HepG2 (cell line): ENCODE measurements around the gene AFF4. TPM values are rescaled to one million over a fixed set of nuclear protein-coding genes. Genes with fewer than 3 reads are reported as not detected.
A peak's percentile ranks its signal among the peaks of the same experiment; 100 is the strongest.

Experiments used
- ARNT ChIP-seq: fragments of 450-650 bp; IDR thresholded peaks from 2 replicates; pipeline ENCODE4 v1.6.1; 2017
- CCDC6 ChIP-seq: sonication (generic); formaldehyde crosslinking; IDR thresholded peaks from 2 replicates; pipeline ENCODE4 v1.8.1; 2022; ENCODE audit warnings: mild to moderate bottlenecking, missing genetic modification reagents, moderate library complexity
- DMAP1 ChIP-seq: IDR thresholded peaks from 2 replicates; pipeline ENCODE4 v1.6.1; 2016
- DR1 ChIP-seq: sonication (generic); formaldehyde crosslinking; IDR thresholded peaks from 2 replicates; pipeline ENCODE4 v1.8.0; 2021; ENCODE audit warnings: mild to moderate bottlenecking, missing genetic modification reagents, inconsistent platforms
- IRX3 ChIP-seq: sonication (generic); formaldehyde crosslinking; IDR thresholded peaks from 2 replicates; pipeline ENCODE4 v1.8.1; 2023; ENCODE audit warnings: mild to moderate bottlenecking, low read depth, missing genetic modification reagents, borderline replicate concordance
- MIER3 ChIP-seq: IDR thresholded peaks from 2 replicates; pipeline ENCODE4 v1.6.1; 2016; ENCODE audit warnings: missing compliant biosample characterization, borderline replicate concordance
- MTF2 ChIP-seq: sonication (generic); formaldehyde crosslinking; IDR thresholded peaks from 2 replicates; pipeline ENCODE4 v1.5.0; 2020; ENCODE audit warnings: missing genetic modification reagents, borderline replicate concordance
- PHF21A ChIP-seq: sonication (generic); formaldehyde crosslinking; IDR thresholded peaks from 2 replicates; pipeline ENCODE4 v1.5.0; 2020; ENCODE audit warnings: mild to moderate bottlenecking, missing genetic modification reagents
- PHF5A ChIP-seq: IDR thresholded peaks from one replicate; pipeline ENCODE4 v1.6.1; 2018; ENCODE audit warnings: low read depth, missing genetic modification reagents; ENCODE audit not compliant: unreplicated experiment
- SAP130 ChIP-seq: IDR thresholded peaks from 2 replicates; pipeline ENCODE4 v1.6.1; 2016; ENCODE audit warnings: low read depth
- SRY ChIP-seq: sonication (generic); formaldehyde crosslinking; IDR thresholded peaks from 2 replicates; pipeline ENCODE4 v1.8.0; 2022; ENCODE audit warnings: mild to moderate bottlenecking, missing genetic modification reagents
- ZFP36 ChIP-seq: fragments of 150-350 bp; IDR thresholded peaks from 2 replicates; pipeline ENCODE4 v1.6.1; 2018; ENCODE audit warnings: borderline replicate concordance, low read length, low read depth; ENCODE audit not compliant: partially characterized antibody
- ZIK1 ChIP-seq: sonication (generic); formaldehyde crosslinking; IDR thresholded peaks from 2 replicates; pipeline ENCODE4 v1.5.0; 2020; ENCODE audit warnings: mild to moderate bottlenecking, low read depth, missing genetic modification reagents, borderline replicate concordance
- ZNF180 ChIP-seq: sonication (generic); formaldehyde crosslinking; IDR thresholded peaks from 2 replicates; pipeline ENCODE4 v1.4.0; 2020; ENCODE audit warnings: low read depth, missing genetic modification reagents, borderline replicate concordance
- ZNF333 ChIP-seq: sonication (generic); formaldehyde crosslinking; IDR thresholded peaks from 2 replicates; pipeline ENCODE4 v1.4.0; 2020; ENCODE audit warnings: mild to moderate bottlenecking, missing genetic modification reagents, borderline replicate concordance
- ZNF44 ChIP-seq: sonication (generic); formaldehyde crosslinking; IDR thresholded peaks from 2 replicates; pipeline ENCODE4 v1.5.1; 2020; ENCODE audit warnings: mild to moderate bottlenecking, missing genetic modification reagents
- ZNF550 ChIP-seq: sonication (generic); formaldehyde crosslinking; IDR thresholded peaks from 2 replicates; pipeline ENCODE4 v1.4.0; 2020; ENCODE audit warnings: mild to moderate bottlenecking, missing genetic modification reagents, borderline replicate concordance
- ZNF605 ChIP-seq: sonication (generic); formaldehyde crosslinking; IDR thresholded peaks from 2 replicates; pipeline ENCODE4 v1.8.0; 2022; ENCODE audit warnings: mild to moderate bottlenecking, missing genetic modification reagents
- ZNF670 ChIP-seq: sonication (generic); formaldehyde crosslinking; IDR thresholded peaks from 2 replicates; pipeline ENCODE4 v1.8.0; 2022; ENCODE audit warnings: mild to moderate bottlenecking, missing genetic modification reagents, borderline replicate concordance
- ZNF709 ChIP-seq: sonication (generic); formaldehyde crosslinking; IDR thresholded peaks from 2 replicates; pipeline ENCODE4 v1.5.0; 2020; ENCODE audit warnings: mild to moderate bottlenecking, missing genetic modification reagents
- ZNF776 ChIP-seq: sonication (generic); formaldehyde crosslinking; IDR thresholded peaks from 2 replicates; pipeline ENCODE4 v1.4.0; 2020; ENCODE audit warnings: mild to moderate bottlenecking, missing genetic modification reagents
- ZNF788 ChIP-seq: sonication (generic); formaldehyde crosslinking; IDR thresholded peaks from 2 replicates; pipeline ENCODE4 v1.5.0; 2020; ENCODE audit warnings: mild to moderate bottlenecking, missing genetic modification reagents, borderline replicate concordance
- ZNF83 ChIP-seq: sonication (generic); formaldehyde crosslinking; IDR thresholded peaks from 2 replicates; pipeline ENCODE4 v1.4.0; 2020; ENCODE audit warnings: missing genetic modification reagents, mild to moderate bottlenecking, borderline replicate concordance
- polyA plus RNA-seq, 8 experiments: library from polyadenylated mRNA; depleted of rRNA in 3 of 8; stranded (reverse) in 7 of 8; unstranded in 1 of 8; fragments of >200 nt; fragmentation: Illumina TruSeq in 4 of 8; extraction: Trizol in 4 of 8; gene quantifications; 2 replicates each; pipeline versions ENCODE4 v1.2.1 to v1.2.3, GENCODE V29; 2011 to 2016; ENCODE audit warnings: low read depth in 4 of 8, missing spikeins in 1 of 8, mixed read lengths in 1 of 8; ENCODE audit not compliant: insufficient read depth in 1 of 8
- total RNA-seq, 5 experiments: library from RNA; depleted of rRNA; stranded (reverse); fragments of >200 nt; fragmentation: Illumina TruSeq; extraction: Trizol; gene quantifications; 2 replicates each; pipeline ENCODE4 v1.2.3, GENCODE V29; 2016; ENCODE audit warnings: low read depth in 1 of 5
- TF ChIP-seq, protein P1 (sequence below): sonication (generic); formaldehyde crosslinking; IDR thresholded peaks from 2 replicates; pipeline ENCODE4 v1.5.1; 2020; ENCODE audit warnings: missing genetic modification reagents, mild to moderate bottlenecking, borderline replicate concordance
- TF ChIP-seq, protein P2 (sequence below): sonication (generic); formaldehyde crosslinking; IDR thresholded peaks from 2 replicates; pipeline ENCODE4 v1.4.0; 2020; ENCODE audit warnings: missing genetic modification reagents
- TF ChIP-seq, protein P3 (sequence below): IDR thresholded peaks from 2 replicates; pipeline ENCODE4 v1.6.1; 2018; ENCODE audit warnings: missing genetic modification reagents, mild to moderate bottlenecking, missing compliant biosample characterization

Gene AFF4
- total and polyA plus RNA-seq, 2 of the 13 experiments (the other 11 are each of a cell fraction or from before 2014, with no cell fraction given): 22.1 to 25.5 TPM

DNA sequence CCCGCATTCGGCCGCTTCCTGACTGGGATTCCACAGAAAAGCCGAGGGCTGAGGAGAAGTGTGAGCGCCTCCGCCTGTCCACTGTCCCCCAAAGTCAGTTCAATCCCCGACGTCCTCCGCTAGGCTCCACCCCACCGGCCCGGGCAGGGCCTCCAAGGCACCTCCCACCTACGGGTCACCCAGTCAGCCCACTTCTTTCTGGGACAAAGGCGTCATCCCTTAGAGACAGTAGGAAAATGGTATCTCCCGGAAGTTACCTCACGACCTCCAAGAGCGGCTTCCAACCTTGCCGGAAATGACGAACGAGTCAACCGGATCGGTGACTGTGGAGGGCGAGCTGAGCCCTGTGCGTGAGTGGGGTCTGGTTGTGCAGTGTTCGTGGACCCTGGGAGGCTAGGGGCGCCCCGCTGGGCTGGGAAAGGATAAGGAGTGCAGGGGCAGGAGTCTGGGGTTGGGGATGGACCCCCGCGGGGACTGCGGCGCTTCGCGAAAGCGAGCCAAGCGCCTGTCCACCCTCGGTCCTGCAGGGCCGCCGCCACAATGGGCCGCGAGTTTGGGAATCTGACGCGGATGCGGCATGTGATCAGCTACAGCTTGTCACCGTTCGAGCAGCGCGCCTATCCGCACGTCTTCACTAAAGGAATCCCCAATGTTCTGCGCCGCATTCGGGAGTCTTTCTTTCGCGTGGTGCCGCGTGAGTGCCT, 96.9 kb downstream of the AFF4 start, which contains the start of the genes GDF9 and UQCRQ (continued):
- TF ChIP-seq ZNF180 (CRISPR knock-in tag): no peak
- TF ChIP-seq PHF5A: peak; percentile 79
- no peak; the same call in 1 of the 2 replicates for TF ChIP-seq ZNF83 (CRISPR knock-in tag)
- peak; percentile 93 for TF ChIP-seq PHF21A (CRISPR knock-in tag)
- TF ChIP-seq DMAP1: peak; percentile 81
- TF ChIP-seq ARNT: no peak
- TF ChIP-seq CCDC6 (CRISPR knock-in tag): no peak
- no peak; the same call in 1 of the 2 replicates for TF ChIP-seq ZNF44
- no peak for TF ChIP-seq ZNF550 (CRISPR knock-in tag)
- no peak for TF ChIP-seq SRY (CRISPR knock-in tag)
- 0 out of 2 replicates have a peak, but pooled peaks have one; percentile 14 for TF ChIP-seq IRX3 (CRISPR knock-in tag)
- 0 out of 2 replicates have a peak, but pooled peaks have one; percentile 22 for TF ChIP-seq ZNF333 (CRISPR knock-in tag)
- peak; percentile 87 for TF ChIP-seq ZNF605 (CRISPR knock-in tag)
- 0 out of 2 replicates have a peak, but pooled peaks have one; percentile 42 for TF ChIP-seq ZNF670 (CRISPR knock-in tag)
- TF ChIP-seq, protein P1, sequence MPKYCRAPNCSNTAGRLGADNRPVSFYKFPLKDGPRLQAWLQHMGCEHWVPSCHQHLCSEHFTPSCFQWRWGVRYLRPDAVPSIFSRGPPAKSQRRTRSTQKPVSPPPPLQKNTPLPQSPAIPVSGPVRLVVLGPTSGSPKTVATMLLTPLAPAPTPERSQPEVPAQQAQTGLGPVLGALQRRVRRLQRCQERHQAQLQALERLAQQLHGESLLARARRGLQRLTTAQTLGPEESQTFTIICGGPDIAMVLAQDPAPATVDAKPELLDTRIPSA (CRISPR knock-in tag): no peak; the same call in 1 of the 2 replicates
- peak; percentile 90 for TF ChIP-seq DR1 (CRISPR knock-in tag)
- TF ChIP-seq MTF2 (CRISPR knock-in tag): no peak
- TF ChIP-seq SAP130 (CRISPR knock-in tag): peak; percentile 93
- TF ChIP-seq ZIK1 (CRISPR knock-in tag): peak; percentile 43; the same call in 1 of the 2 replicates
- TF ChIP-seq, protein P2, sequence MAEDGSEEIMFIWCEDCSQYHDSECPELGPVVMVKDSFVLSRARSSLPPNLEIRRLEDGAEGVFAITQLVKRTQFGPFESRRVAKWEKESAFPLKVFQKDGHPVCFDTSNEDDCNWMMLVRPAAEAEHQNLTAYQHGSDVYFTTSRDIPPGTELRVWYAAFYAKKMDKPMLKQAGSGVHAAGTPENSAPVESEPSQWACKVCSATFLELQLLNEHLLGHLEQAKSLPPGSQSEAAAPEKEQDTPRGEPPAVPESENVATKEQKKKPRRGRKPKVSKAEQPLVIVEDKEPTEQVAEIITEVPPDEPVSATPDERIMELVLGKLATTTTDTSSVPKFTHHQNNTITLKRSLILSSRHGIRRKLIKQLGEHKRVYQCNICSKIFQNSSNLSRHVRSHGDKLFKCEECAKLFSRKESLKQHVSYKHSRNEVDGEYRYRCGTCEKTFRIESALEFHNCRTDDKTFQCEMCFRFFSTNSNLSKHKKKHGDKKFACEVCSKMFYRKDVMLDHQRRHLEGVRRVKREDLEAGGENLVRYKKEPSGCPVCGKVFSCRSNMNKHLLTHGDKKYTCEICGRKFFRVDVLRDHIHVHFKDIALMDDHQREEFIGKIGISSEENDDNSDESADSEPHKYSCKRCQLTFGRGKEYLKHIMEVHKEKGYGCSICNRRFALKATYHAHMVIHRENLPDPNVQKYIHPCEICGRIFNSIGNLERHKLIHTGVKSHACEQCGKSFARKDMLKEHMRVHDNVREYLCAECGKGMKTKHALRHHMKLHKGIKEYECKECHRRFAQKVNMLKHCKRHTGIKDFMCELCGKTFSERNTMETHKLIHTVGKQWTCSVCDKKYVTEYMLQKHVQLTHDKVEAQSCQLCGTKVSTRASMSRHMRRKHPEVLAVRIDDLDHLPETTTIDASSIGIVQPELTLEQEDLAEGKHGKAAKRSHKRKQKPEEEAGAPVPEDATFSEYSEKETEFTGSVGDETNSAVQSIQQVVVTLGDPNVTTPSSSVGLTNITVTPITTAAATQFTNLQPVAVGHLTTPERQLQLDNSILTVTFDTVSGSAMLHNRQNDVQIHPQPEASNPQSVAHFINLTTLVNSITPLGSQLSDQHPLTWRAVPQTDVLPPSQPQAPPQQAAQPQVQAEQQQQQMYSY (CRISPR knock-in tag): no peak
- peak; percentile 85; the same call in 1 of the 2 replicates for TF ChIP-seq ZNF709 (CRISPR knock-in tag)
- no peak; the same call in 1 of the 2 replicates for TF ChIP-seq ZNF776 (CRISPR knock-in tag)
- TF ChIP-seq ZNF788 (CRISPR knock-in tag): peak; percentile 45; the same call in 1 of the 2 replicates
- TF ChIP-seq MIER3 (CRISPR knock-in tag): peak; percentile 86; the same call in 1 of the 2 replicates
- no peak for TF ChIP-seq ZFP36
- TF ChIP-seq, protein P3, sequence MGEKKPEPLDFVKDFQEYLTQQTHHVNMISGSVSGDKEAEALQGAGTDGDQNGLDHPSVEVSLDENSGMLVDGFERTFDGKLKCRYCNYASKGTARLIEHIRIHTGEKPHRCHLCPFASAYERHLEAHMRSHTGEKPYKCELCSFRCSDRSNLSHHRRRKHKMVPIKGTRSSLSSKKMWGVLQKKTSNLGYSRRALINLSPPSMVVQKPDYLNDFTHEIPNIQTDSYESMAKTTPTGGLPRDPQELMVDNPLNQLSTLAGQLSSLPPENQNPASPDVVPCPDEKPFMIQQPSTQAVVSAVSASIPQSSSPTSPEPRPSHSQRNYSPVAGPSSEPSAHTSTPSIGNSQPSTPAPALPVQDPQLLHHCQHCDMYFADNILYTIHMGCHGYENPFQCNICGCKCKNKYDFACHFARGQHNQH (CRISPR knock-in tag): peak; percentile 90
